NOMO-1 treated with dmso at 0.1 percent for 144 hours (cell line): ENCODE results near the gene SHANK2.

Source experiments
- DNase-seq: peaks from one replicate; lab custom pipeline; 2025; ENCODE audit not compliant: unreplicated experiment; lab: John Stamatoyannopoulos, UW

The SHANK2 gene

DNA sequence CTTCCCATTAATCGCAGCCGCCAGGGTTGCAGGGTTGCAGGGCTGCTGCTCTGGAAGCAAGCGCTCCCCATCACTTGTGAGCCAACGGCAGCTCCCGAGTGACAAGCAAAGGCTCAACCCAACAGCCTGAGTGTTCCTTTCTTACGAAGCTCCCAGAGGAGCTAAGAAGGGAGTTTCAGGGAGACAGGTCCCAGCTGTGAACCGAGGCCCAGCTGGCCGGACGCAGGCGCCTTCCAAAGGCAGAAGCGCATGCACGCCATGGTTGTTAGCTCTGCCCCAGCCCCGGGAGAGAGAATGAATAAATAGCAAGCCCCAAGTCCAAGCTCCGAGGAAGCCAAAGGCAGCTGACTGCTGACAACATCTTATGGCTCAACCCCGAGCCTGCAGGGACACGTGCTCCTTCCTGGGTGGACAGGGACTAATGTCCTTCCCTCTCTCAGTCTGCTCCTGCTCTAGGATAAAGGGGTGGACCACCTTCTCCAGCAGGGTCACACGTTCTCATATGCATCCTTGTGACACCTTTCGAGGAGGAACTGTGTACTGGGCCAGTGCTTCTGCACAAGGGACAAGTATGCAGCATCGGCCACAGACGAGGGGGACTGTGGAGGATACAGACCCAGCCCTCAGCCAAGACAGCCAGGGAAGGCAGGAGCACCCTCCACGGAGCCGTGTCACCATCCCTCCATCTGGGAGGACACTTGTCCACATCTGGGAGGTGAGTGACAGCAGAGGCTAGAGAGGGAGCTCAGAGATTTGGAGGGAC lies 29.9 kb downstream of the SHANK2 start:
- DNase-seq, result no peak

DNA sequence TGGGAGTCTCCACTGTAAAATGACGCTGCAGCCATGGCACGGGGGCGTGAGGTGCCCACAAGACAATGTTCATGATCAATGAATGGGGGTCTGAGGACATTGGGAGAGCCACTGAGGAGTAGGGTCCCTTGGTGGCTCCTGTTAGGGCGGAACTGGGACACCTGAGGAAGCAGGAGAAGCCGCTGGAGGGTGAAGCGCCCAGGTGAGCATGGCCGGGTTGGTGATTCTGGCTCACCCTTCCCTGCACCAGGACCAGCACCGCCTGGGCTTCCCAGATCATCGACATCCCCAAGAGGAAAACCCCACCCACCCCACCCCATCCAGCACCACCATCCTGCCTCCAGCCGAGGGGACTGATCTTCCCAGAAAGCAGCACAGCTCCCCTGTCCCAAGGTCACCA lies 30.6 kb downstream of the SHANK2 start:
- no peak for DNase-seq

DNA sequence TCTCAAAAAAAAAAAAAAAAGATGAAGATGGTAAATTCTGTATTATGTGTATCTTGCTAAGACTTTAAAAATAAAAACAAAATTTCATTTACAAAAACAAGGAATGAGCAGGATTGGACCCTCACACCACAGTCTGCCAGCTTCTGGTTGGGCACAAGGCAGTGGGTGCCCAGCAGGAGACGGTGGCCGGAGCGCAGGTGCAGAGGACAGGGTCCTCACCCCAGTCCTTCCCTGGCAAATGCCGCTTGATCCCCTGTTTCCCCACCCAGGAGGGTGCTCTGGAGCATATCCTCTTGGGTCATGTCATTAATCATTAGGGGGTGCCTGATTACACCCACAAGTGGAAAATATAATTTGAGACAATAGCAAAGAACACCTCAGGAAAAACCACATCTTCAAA lies 31.2 kb downstream of the SHANK2 start:
- DNase-seq, result no peak

DNA sequence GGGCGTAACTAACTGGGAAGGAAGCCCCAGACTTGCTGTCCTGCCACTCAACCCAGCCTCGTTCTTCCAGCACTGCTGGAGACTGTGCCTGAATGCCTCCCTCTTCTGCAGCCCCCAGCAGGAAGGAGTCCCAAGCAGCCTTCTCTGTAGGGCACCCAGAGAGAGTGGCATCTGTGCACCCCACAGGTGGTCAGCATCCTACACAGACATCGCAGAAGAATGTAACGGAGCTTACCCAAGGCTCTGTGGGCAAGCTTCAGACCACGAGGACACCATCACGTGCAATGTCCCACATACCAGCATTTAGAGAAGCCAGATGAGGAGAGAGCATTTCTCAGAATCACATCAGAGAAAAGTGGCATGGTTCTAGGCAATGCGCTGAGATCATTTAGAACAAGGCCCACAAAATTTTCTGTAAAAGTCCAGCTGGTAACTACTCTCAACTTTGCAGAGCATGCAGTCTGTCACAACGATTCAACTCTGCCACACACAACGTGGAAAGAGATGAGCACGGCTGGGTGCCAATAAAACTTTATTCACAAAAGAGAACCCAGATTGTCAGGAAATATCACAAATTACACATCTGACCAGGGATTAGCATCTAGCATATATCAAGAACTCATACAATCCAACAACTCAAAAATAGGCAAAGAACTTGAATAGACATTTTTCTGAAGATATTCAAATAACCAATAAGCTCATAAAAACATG lies 33.4 kb downstream of the SHANK2 start:
- no peak for DNase-seq

GRCh38 chr11:71215425-71215965 lies 36.9 kb downstream of the SHANK2 start:
- DNase-seq, result no peak

- no peak for DNase-seq
These were observed 37.6 kb downstream of the SHANK2 start for GRCh38 chr11:71214553-71215424.

GRCh38 chr11:71213696-71214552 lies 38.5 kb downstream of the SHANK2 start:
- no peak for DNase-seq

- DNase-seq, result no peak
These were observed 39.4 kb downstream of the SHANK2 start for GRCh38 chr11:71212871-71213559.

DNA sequence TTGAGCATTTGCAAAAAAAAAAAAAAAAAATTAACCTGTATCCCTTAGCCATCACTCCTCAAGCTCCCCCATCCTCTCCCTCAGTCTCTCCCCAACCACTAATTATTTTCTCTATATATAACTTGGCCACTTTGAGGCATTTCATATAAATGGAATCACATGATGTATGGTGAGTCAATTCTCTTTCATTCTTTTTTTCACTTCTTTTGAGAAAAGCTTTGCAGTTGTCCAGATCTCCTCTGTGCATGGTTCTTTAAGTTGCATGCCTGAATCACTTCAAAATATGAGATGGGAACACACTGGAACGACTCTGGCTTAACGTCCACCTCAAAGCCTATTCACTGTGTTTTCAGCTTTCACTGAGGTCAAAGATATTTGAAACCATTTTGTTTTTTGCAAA lies 40.7 kb downstream of the SHANK2 start:
- DNase-seq, result no peak

DNA sequence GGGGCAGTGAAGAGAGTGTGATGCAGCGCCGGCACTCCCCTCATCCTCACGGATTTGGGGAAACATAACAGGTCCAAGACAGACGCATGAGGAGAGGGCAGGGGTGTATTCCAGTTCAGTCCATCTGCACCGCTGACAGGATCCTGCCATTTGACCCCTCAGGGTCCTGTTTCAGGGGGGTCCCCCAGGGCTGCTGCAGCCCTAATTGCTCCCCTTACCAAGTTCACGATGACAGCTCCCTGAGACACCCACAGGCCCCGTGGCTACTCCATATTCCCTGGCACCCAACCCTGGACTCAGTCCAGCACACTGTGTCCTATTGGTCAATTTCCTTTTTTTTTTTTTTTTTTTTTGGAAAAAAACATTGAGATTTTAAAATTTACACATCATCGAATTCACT lies 41.5 kb downstream of the SHANK2 start:
- DNase-seq, result no peak

DNA sequence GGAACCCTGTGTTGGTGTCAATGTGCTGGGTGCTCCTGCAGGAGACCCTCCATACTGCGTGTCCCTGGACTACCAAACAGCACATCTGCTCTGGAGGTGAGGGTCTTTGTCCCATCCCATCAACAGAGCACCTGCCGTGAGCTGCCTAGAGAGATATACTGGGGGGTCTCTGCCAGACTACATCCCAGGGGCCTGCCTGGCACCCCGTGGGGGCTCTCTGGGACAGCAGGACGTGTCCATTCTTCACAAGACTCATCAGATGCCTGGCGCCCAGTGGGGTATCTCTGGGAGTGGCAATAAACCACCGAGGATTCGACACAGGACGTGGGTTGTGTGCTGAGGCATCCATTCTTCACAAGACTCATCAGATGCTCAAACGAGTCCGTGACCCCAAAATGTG lies 42.7 kb downstream of the SHANK2 start:
- DNase-seq, result no peak

DNA sequence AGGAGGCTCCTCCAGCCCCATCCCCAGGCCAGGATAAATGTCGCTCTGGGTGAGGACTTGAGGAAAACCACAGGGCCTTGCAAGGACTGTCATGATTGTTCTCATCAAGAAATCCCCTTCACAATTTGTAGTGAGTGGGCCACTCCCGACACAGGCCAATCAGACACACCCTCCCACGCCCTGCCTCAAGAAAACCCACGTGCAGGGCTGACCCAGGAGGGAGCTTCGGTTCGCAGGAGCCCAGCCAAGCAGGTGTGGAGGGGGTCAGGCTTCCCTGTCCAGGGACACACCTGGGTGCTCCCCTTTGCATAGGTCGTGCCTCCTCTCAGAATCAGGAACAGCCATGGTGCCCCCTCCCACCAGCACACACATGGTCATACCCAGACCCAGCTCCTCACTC lies 43.2 kb downstream of the SHANK2 start:
- DNase-seq, result no peak

DNA sequence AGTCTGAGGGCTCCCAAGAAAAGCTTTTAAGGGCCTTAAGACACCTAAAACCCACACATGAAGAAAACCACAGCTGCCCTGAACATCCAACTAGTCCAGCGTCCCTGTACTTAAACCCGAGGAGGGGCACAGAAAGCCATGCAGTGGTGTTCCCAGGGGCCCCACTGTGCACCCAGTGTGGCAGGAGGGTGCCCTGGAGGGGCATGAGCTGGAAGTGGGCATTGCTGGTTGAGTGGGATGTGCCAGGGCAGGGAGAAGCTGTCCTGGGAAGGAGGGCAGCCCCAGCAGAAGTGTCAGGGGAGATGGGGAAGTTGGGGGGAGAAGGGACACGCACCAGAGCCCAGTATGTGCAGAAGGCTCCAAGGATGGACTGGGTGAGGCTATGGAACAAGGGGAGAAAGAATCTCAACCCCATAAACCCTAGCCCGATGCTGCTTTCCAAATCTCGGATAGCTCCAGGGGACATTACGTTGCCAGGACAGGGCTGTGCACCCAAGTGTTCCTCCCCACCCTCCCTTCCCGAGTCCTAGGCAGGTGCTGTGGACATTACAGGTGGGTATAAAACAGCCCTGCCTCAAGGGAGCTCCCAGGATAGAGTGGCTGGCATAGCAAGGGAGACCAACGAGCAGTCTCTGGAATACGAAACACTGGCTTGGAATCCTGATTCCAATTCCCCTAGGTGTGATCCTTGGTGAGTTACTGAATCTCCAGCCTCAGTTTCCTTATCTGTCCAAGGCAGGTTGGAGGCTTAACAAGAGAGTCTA lies 44.2 kb downstream of the SHANK2 start:
- no peak for DNase-seq

GRCh38 chr11:71207563-71207962 lies 44.8 kb downstream of the SHANK2 start:
- DNase-seq, result no peak

DNA sequence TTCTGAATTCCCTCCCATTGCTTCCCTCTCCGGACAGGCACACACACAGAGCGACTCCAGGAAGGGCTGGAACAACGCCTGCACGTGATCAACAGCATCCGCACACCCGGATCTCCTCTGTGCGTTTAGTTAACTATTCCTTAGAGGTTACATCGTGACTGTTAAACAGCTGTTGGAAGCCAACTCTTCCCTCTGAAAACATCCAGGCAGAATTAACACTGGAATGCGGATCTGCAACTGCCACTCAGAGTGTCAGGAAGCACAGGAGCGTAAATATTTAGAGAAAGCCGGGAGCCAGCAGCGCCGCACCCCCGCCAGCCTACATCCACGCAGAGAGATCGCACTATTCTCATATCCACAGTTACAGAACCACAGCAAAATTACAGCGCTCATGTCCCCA lies 46.2 kb downstream of the SHANK2 start:
- no peak for DNase-seq

DNA sequence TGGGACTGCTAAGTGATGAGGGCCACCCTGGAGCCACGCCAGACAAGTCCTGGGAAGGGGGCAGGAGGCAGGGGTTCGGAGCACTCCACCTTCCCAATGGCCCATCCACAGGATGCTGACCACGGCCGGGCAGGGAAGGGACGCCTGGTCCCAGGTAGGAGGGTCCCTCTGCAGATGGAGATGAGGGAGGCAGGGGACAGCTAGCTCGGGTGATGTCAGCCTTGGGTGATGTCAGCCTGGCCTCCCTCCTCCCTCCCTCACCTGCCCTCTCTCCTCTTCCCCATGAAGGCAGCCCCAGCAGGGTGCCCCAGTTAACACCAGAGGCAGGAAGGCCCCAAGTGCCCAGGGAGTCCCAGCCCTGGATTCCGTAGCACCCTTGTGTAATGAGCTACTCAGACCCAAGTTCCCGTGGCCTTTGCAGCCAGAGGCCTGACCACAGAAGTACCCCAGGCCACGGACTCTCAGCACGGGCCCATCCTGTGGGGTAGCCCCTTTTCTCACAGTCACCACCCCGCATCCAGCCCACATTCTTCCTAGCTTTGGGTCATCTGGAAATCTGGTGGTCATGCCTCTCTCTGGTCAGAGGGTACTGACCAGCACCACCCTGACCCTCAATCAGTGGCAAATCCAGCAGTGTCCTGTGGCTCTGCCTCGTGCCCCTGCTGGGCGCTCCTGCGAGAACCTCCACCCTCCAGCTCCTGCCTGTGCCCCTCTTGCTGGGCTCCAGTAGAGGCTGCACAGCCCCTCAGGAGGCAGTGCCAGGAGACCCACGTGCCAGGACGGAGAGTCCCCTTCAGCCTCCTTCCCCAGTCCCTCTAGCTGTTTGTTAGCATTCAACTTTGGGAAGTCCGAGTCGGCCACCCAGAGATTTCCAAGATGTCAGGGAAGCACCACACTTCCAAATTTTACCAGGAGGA lies 47.4 kb downstream of the SHANK2 start:
- DNase-seq, result no peak

- no peak for DNase-seq
These were observed 48.1 kb downstream of the SHANK2 start for GRCh38 chr11:71204294-71204693.

DNA sequence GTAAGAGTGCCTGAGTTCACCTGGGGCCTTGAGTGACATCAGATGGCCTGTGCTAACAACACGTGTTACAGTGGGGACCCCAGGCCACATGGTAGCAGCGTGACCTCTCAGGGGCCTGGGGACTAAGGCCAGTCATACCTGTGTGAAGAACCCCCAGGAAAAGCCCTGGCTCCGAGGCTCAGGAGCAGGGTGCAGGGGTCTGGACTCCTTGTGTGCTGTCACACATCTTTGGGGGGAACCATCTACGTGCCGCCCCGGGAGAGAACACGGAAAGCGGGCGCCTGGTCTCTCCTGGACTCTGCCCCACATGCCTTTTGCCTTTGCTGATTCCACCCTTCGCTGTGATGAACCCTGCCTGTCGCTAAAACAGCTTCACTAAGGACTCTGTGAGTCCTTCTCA lies 48.7 kb downstream of the SHANK2 start:
- DNase-seq, result no peak
